ENCODE results near the gene SAPCD2.
"Not testable (repeated sequence)": the region's sequence is repeated elsewhere in the genome, so short reads cannot be mapped to it uniquely, and the experiment has no call there.

DNA sequence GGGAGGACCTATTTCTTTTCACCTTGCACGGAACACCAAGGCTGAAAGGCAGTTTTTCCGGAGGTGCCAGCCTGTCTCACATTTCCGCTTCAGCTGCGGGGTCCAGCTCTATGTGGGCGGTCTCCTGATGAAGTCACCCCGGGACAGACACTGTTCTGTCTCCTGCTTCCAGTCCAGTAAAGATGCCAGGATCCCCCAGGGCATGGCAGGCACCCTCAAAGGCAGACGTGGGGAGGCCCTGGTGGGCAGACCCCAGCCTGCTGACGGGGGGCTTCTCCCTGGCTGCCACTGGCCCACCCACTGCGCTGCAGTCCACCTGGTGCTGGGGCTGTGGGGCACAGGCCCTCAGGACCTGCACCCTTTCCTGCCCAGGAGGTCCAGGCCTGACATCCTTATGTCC is 7.6 kb downstream of the SAPCD2 start:
- not testable (repeated sequence) for TF ChIP-seq POLR2A, EP300, POLR2AphosphoS5 (IDR thresholded peaks at IDR 0.05)
- TF ChIP-seq, protein P1, sequence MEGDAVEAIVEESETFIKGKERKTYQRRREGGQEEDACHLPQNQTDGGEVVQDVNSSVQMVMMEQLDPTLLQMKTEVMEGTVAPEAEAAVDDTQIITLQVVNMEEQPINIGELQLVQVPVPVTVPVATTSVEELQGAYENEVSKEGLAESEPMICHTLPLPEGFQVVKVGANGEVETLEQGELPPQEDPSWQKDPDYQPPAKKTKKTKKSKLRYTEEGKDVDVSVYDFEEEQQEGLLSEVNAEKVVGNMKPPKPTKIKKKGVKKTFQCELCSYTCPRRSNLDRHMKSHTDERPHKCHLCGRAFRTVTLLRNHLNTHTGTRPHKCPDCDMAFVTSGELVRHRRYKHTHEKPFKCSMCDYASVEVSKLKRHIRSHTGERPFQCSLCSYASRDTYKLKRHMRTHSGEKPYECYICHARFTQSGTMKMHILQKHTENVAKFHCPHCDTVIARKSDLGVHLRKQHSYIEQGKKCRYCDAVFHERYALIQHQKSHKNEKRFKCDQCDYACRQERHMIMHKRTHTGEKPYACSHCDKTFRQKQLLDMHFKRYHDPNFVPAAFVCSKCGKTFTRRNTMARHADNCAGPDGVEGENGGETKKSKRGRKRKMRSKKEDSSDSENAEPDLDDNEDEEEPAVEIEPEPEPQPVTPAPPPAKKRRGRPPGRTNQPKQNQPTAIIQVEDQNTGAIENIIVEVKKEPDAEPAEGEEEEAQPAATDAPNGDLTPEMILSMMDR (IDR thresholded peaks at IDR 0.05), result not testable (repeated sequence)

Data from suprapubic skin (tissue), 4 donors.